ENCODE results near the gene COX5A. TPM values are rescaled to one million over a fixed set of nuclear protein-coding genes. Genes with fewer than 3 reads are reported as not detected.

Gene COX5A
- polyA plus RNA-seq (2011; rRNA removed) (64.6 and 106 TPM in 2 replicates), polyA minus RNA-seq (2011; rRNA and poly(A)+ RNA removed) (14.0 and 30.3 TPM in 2 replicates)

GRCh38 chr15:74937590-74938371 lies at the start of gene COX5A:
Gene COX5A (minus strand): TSS chr15:74938073. CDS start chr15:74938014, 59 bp downstream.
- ChIA-PET CTCF (interaction anchor here (1.0 to 5.1 kb wide), 4 partner anchors 12 to 169 kb away, joined by 4 to 37 read pairs (median 6); partner anchors contain the start of gene RPP25), POLR2A (interaction anchor here (0.5 kb wide), 1 partner anchor 124 kb away, joined by 4 read pairs; no protein-coding TSS in a partner anchor)
- no peak for TF ChIP-seq CTCF (IDR thresholded peaks at IDR 0.05; ENCODE audit: insufficient read depth, low read depth, low read length)
- Histone ChIP-seq H3K4me3 (ENCODE audit: low read depth, low read length) (peak within 1 kb of the TSS; percentile 99), H3K36me3 (ENCODE audit: control insufficient read depth, insufficient read depth, low read length) (no peaks in the 10 kb centered on the region), H3K27me3 (ENCODE audit: control insufficient read depth, insufficient read depth, low read length) (no peaks in the 10 kb centered on the region)
- peak; percentile 87 for DNase-seq (ENCODE audit: low read depth)

- Histone ChIP-seq H3K27me3 (ENCODE audit: control insufficient read depth, insufficient read depth, low read length) (peaks cover 3% of the 10 kb centered on the region; the same call in 1 of the 2 replicates), H3K36me3 (ENCODE audit: control insufficient read depth, insufficient read depth, low read length) (no peaks in the 10 kb centered on the region), H3K4me3 (ENCODE audit: low read depth, low read length) (no peak overlapping the region)
- no peak for DNase-seq (ENCODE audit: low read depth)
- ChIA-PET POLR2A (no interaction called here), CTCF (no interaction called here)
- no peak for TF ChIP-seq CTCF (IDR thresholded peaks at IDR 0.05; ENCODE audit: insufficient read depth, low read depth, low read length)
These were observed 45.9 kb upstream of the COX5A start for GRCh38 chr15:74983725-74984231.

GRCh38 chr15:74982183-74982582 lies 44.3 kb upstream of the COX5A start:
- no peak for TF ChIP-seq CTCF (IDR thresholded peaks at IDR 0.05; ENCODE audit: insufficient read depth, low read depth, low read length)
- H3K4me3 ChIP-seq (ENCODE audit: low read depth, low read length), result no peak overlapping the region
- no peak for DNase-seq (ENCODE audit: low read depth)
- ChIA-PET POLR2A (no interaction called here), CTCF (no interaction called here)
- no peaks in the 10 kb centered on the region for H3K36me3 ChIP-seq (ENCODE audit: control insufficient read depth, insufficient read depth, low read length)
- peaks cover 3% of the 10 kb centered on the region; the same call in 1 of the 2 replicates for H3K27me3 ChIP-seq (ENCODE audit: control insufficient read depth, insufficient read depth, low read length)

- H3K4me3 ChIP-seq (ENCODE audit: low read depth, low read length), result no peak overlapping the region
- no peaks in the 10 kb centered on the region for H3K36me3 ChIP-seq (ENCODE audit: control insufficient read depth, insufficient read depth, low read length)
- TF ChIP-seq CTCF (IDR thresholded peaks at IDR 0.05; ENCODE audit: insufficient read depth, low read depth, low read length), result no peak
- ChIA-PET CTCF (interaction anchor here (1.2 to 1.5 kb wide), 3 partner anchors 10 to 40 kb away, joined by 3 to 5 read pairs (median 4); no protein-coding TSS in a partner anchor), POLR2A (interaction anchor here (0.5 kb wide), 1 partner anchor 380 kb away, joined by 5 read pairs; no protein-coding TSS in a partner anchor)
- DNase-seq (ENCODE audit: low read depth), result no peak
- H3K27me3 ChIP-seq (ENCODE audit: control insufficient read depth, insufficient read depth, low read length), result peaks cover 3% of the 10 kb centered on the region; the same call in 1 of the 2 replicates
These were observed 40.6 kb upstream of the COX5A start for GRCh38 chr15:74978503-74978902.

GRCh38 chr15:74978077-74978476 lies 40.2 kb upstream of the COX5A start:
- ChIA-PET POLR2A (interaction anchor here (0.5 kb wide), 1 partner anchor 380 kb away, joined by 5 read pairs; no protein-coding TSS in a partner anchor), CTCF (interaction anchor here (0.7 to 1.4 kb wide), 3 partner anchors 14 to 41 kb away, joined by 3 to 4 read pairs (median 3); no protein-coding TSS in a partner anchor)
- TF ChIP-seq CTCF (IDR thresholded peaks at IDR 0.05; ENCODE audit: insufficient read depth, low read depth, low read length), result no peak
- Histone ChIP-seq H3K36me3 (ENCODE audit: control insufficient read depth, insufficient read depth, low read length) (no peaks in the 10 kb centered on the region), H3K27me3 (ENCODE audit: control insufficient read depth, insufficient read depth, low read length) (peaks cover 3% of the 10 kb centered on the region; the same call in 1 of the 2 replicates), H3K4me3 (ENCODE audit: low read depth, low read length) (no peak overlapping the region)
- DNase-seq (ENCODE audit: low read depth), result no peak

Measured in BJ (cell line).